HL-60 (cell line): ENCODE measurements around the gene UCP2.

Source experiments
- DNase-seq, 2 experiments: peaks; one replicate each; pipeline ENCODE4 v3.0.0-alpha.2; 2010 to 2020; ENCODE audit warnings: low read depth in 1 of 2, low spot score in 1 of 2
- H3K27ac ChIP-seq: fragments of 250-450 bp; sonication (Bioruptor Pico); replicated peaks from 2 replicates; pipeline ENCODE4 v1.5.1; 2020; ENCODE audit warnings: mild to moderate bottlenecking, moderate library complexity
- H3K27me3 ChIP-seq: fragments of 250-450 bp; sonication (Bioruptor Pico); 2 replicates; pipeline ENCODE4 v1.5.1; 2021; ENCODE audit warnings: mild to moderate bottlenecking, moderate library complexity; ENCODE audit not compliant: insufficient read depth, poor library complexity, severe bottlenecking
- H3K4me3 ChIP-seq: replicated peaks from 2 replicates; pipeline ENCODE4 v1.5.1; 2011; ENCODE audit warnings: mild to moderate bottlenecking, control low read depth, low read length; ENCODE audit not compliant: insufficient read depth
- CTCF ChIP-seq: IDR thresholded peaks from one replicate; pipeline ENCODE4 v1.5.1; 2011; ENCODE audit warnings: low read length, control low read depth, inconsistent platforms; ENCODE audit not compliant: insufficient read depth
- GABPA ChIP-seq: IDR thresholded peaks from 2 replicates; pipeline ENCODE4 v1.6.1; 2012; ENCODE audit warnings: low read depth
- POLR2AphosphoS5 ChIP-seq: IDR thresholded peaks from 2 replicates; pipeline ENCODE4 v1.6.1; 2012; ENCODE audit warnings: low read depth
- SPI1 ChIP-seq: IDR thresholded peaks from 2 replicates; pipeline ENCODE4 v1.6.1; 2012; ENCODE audit warnings: low read depth, mild to moderate bottlenecking, borderline replicate concordance
- TF ChIP-seq, protein P1 (sequence below): IDR thresholded peaks from 2 replicates; pipeline ENCODE4 v1.6.1; 2012; ENCODE audit warnings: low read depth; ENCODE audit not compliant: insufficient replicate concordance

Gene UCP2

GRCh38 chr11:73951797-73952196, 30.8 kb downstream of the UCP2 start:
- Histone ChIP-seq H3K4me3 (no peak overlapping the region), H3K27me3 (no peaks in the 10 kb centered on the region), H3K27ac (no peak overlapping the region)
- TF ChIP-seq GABPA, result no peak
- TF ChIP-seq, protein P1, sequence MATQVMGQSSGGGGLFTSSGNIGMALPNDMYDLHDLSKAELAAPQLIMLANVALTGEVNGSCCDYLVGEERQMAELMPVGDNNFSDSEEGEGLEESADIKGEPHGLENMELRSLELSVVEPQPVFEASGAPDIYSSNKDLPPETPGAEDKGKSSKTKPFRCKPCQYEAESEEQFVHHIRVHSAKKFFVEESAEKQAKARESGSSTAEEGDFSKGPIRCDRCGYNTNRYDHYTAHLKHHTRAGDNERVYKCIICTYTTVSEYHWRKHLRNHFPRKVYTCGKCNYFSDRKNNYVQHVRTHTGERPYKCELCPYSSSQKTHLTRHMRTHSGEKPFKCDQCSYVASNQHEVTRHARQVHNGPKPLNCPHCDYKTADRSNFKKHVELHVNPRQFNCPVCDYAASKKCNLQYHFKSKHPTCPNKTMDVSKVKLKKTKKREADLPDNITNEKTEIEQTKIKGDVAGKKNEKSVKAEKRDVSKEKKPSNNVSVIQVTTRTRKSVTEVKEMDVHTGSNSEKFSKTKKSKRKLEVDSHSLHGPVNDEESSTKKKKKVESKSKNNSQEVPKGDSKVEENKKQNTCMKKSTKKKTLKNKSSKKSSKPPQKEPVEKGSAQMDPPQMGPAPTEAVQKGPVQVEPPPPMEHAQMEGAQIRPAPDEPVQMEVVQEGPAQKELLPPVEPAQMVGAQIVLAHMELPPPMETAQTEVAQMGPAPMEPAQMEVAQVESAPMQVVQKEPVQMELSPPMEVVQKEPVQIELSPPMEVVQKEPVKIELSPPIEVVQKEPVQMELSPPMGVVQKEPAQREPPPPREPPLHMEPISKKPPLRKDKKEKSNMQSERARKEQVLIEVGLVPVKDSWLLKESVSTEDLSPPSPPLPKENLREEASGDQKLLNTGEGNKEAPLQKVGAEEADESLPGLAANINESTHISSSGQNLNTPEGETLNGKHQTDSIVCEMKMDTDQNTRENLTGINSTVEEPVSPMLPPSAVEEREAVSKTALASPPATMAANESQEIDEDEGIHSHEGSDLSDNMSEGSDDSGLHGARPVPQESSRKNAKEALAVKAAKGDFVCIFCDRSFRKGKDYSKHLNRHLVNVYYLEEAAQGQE, result no peak
- no peak for TF ChIP-seq POLR2AphosphoS5
- TF ChIP-seq SPI1, result no peak
- no peak for TF ChIP-seq CTCF
- DNase-seq, result no peak

DNA sequence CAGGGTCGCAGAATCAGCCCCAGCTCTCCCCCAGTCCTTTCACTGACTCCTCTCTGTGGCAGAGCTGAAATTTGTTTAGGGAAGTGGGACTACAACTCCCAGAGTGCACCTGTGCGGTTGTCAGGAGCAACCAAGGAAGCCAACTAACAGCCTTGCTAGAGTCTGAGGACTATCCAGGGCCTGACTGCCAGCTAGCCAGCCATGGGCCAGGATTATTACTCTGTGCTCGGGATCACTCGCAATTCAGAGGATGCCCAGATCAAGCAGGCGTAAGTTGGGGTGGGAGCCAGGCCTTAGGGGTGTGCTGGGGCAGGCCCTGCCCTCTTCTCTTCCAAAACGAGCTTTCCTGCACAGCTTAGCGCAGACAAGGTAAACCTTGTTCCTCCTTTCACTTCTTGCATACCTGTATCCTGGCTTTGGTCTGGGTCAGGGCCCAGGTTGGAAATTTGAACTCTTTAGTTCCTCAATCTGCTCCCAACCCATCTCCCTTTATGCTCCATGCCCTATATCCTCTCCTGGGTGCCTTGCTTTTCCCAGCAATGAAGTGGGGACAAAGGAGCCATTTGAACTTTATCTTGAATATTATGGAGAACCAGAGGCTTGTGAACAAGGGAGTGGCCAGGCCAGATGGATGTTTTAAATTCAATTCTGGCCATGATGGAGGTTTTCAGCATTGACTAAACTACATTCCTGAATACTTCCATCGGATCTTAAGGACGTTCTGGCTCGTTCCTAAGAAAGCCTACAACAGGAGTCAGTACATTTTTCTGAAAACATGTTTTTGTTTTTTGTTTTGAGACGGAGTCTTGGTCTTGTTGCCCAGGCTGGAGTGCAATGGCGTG, 31.6 kb downstream of the UCP2 start, which contains the start of gene DNAJB13:
TSS of gene DNAJB13 (plus strand) at position 158 of the 842 bp plus-strand sequence. CDS start at position 202, 44 bp downstream.
- no peak within 1 kb of the TSS for H3K4me3 ChIP-seq
- peak; percentile 18 to 50 for DNase-seq
- H3K27me3 ChIP-seq, result no peaks in the 10 kb centered on the region
- no peak within 1 kb of the TSS for H3K27ac ChIP-seq
- TF ChIP-seq SPI1 (peak; percentile 76), CTCF (no peak)

DNA sequence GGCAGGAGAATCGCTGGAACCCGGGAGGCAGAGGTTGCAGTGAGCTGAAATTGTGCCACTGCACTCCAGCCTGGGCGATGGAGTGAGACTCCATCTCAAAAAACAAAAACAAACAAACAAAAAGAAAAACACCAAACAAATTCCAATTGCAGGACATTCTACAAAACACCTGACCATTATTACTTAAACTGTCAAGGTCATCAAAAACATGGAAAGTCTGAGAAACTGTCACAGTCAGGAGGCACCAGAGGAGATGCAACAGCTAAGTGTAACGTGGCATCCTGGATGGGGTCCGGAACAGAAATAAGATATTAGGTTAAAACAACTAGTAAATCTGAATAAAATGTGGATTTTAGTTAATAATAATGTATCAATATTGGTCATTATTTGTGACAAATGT, 32.7 kb downstream of the UCP2 start:
- TF ChIP-seq, protein P1, result no peak
- no peak for TF ChIP-seq SPI1
- no peak for TF ChIP-seq CTCF
- no peak for TF ChIP-seq GABPA
- TF ChIP-seq POLR2AphosphoS5, result no peak
- H3K4me3 ChIP-seq, result no peak overlapping the region

More for the DNA sequence above, 32.7 kb downstream of the UCP2 start:
- no peak for DNase-seq
- H3K27ac ChIP-seq, result no peak overlapping the region
- no peaks in the 10 kb centered on the region for H3K27me3 ChIP-seq
